H9 (cell line): Measurements from ENCODE around the gene EPN1. TPM values are rescaled to one million over a fixed set of nuclear protein-coding genes. Genes with fewer than 3 reads are reported as not detected.

Experiments
- DNase-seq: peaks from one replicate; pipeline ENCODE4 v3.0.0-alpha.2; 2017
- H2AFZ ChIP-seq: one replicate; pipeline ENCODE4 v1.6.1; 2013; ENCODE audit warnings: mild to moderate bottlenecking, low read length, control low read depth, moderate library complexity
- H2AK5ac ChIP-seq: 2 replicates; pipeline ENCODE4 v1.6.1; 2013; ENCODE audit warnings: low read length, control low read depth, mixed read lengths; ENCODE audit not compliant: insufficient read length
- H2BK120ac ChIP-seq: one replicate; pipeline ENCODE4 v1.6.1; 2013; ENCODE audit warnings: low read depth, mild to moderate bottlenecking, low read length, control low read depth, inconsistent platforms; ENCODE audit not compliant: poor library complexity, severe bottlenecking
- H2BK12ac ChIP-seq: 2 replicates; pipeline ENCODE4 v1.6.1; 2013; ENCODE audit warnings: low read length, control low read depth, mixed read lengths, low read depth; ENCODE audit not compliant: insufficient read length
- H2BK15ac ChIP-seq: 2 replicates; pipeline ENCODE4 v1.6.1; 2013; ENCODE audit warnings: low read depth, low read length, control low read depth
- H2BK20ac ChIP-seq: one replicate; pipeline ENCODE4 v1.6.1; 2013; ENCODE audit warnings: low read depth, mild to moderate bottlenecking, low read length, control low read depth, inconsistent platforms; ENCODE audit not compliant: poor library complexity, severe bottlenecking
- H2BK5ac ChIP-seq: 2 replicates; pipeline ENCODE4 v1.6.1; 2013; ENCODE audit warnings: low read length, control low read depth, mixed read lengths; ENCODE audit not compliant: insufficient read length
- H3K14ac ChIP-seq: 2 replicates; pipeline ENCODE4 v1.6.1; 2013; ENCODE audit warnings: low read length, control low read depth; ENCODE audit not compliant: insufficient read depth
- H3K18ac ChIP-seq: 2 replicates; pipeline ENCODE4 v1.6.1; 2013; ENCODE audit warnings: low read depth, mild to moderate bottlenecking, mixed read lengths, low read length, control low read depth; ENCODE audit not compliant: insufficient read length
- H3K23ac ChIP-seq: 2 replicates; pipeline ENCODE4 v1.6.1; 2013; ENCODE audit warnings: low read length, control low read depth, mixed read lengths, low read depth; ENCODE audit not compliant: insufficient read length
- H3K23me2 ChIP-seq: 2 replicates; pipeline ENCODE4 v1.6.1; 2013; ENCODE audit warnings: low read depth, mild to moderate bottlenecking, mixed read lengths, low read length, control low read depth; ENCODE audit not compliant: insufficient read length, poor library complexity, severe bottlenecking
- H3K27ac ChIP-seq: 2 replicates; pipeline ENCODE4 v1.5.1; 2013; ENCODE audit warnings: low read length, control low read depth, mixed read lengths, low read depth; ENCODE audit not compliant: insufficient read length
- H3K27me3 ChIP-seq: 2 replicates; pipeline ENCODE4 v1.6.1; 2013; ENCODE audit warnings: low read length, control low read depth, inconsistent platforms; ENCODE audit not compliant: insufficient read depth
- H3K4ac ChIP-seq: 2 replicates; pipeline ENCODE4 v1.6.1; 2013; ENCODE audit warnings: low read depth, mild to moderate bottlenecking, control low read depth, inconsistent platforms, low read length, moderate library complexity
- H3K4me1 ChIP-seq: 2 replicates; pipeline ENCODE4 v1.6.1; 2013; ENCODE audit warnings: low read length, control low read depth, inconsistent platforms; ENCODE audit not compliant: insufficient read depth
- H3K4me2 ChIP-seq: 2 replicates; pipeline ENCODE4 v1.6.1; 2013; ENCODE audit warnings: low read length, control low read depth, mixed read lengths; ENCODE audit not compliant: insufficient read length, insufficient read depth
- H3K56ac ChIP-seq: 2 replicates; pipeline ENCODE4 v1.6.1; 2013; ENCODE audit warnings: low read depth, mild to moderate bottlenecking, mixed read lengths, low read length, control low read depth; ENCODE audit not compliant: insufficient read length
- H3K79me1 ChIP-seq: 2 replicates; pipeline ENCODE4 v1.6.1; 2013; ENCODE audit warnings: low read depth, mild to moderate bottlenecking, moderate library complexity, low read length, control low read depth, inconsistent platforms; ENCODE audit not compliant: insufficient read depth, poor library complexity, severe bottlenecking
- H3K79me2 ChIP-seq: 2 replicates; pipeline ENCODE4 v1.6.1; 2013; ENCODE audit warnings: low read length, control low read depth, inconsistent platforms; ENCODE audit not compliant: insufficient read depth
- H3K9ac ChIP-seq: 2 replicates; pipeline ENCODE4 v1.6.1; 2013; ENCODE audit warnings: low read length, control low read depth, mixed read lengths; ENCODE audit not compliant: insufficient read length; ENCODE audit errors: extremely low read depth
- H3K9me3 ChIP-seq: one replicate; pipeline ENCODE4 v1.6.1; 2013; ENCODE audit warnings: low read depth, low read length, inconsistent platforms; ENCODE audit not compliant: control insufficient read depth
- H3T11ph ChIP-seq: one replicate; pipeline ENCODE4 v1.6.1; 2013; ENCODE audit warnings: mild to moderate bottlenecking, low read length, control low read depth, inconsistent platforms
- H4K20me1 ChIP-seq: one replicate; pipeline ENCODE4 v1.6.1; 2013; ENCODE audit not compliant: control insufficient read depth, insufficient read length, insufficient read depth
- H4K5ac ChIP-seq: 2 replicates; pipeline ENCODE4 v1.6.1; 2013; ENCODE audit warnings: low read depth, mild to moderate bottlenecking, mixed read lengths, low read length, control low read depth; ENCODE audit not compliant: insufficient read length
- H4K8ac ChIP-seq: replicated peaks from 2 replicates; pipeline ENCODE4 v1.6.1; 2013; ENCODE audit warnings: low read length, control low read depth, mixed read lengths, low read depth; ENCODE audit not compliant: insufficient read length
- H4K91ac ChIP-seq: 2 replicates; pipeline ENCODE4 v1.6.1; 2013; ENCODE audit warnings: low read depth, mild to moderate bottlenecking, moderate library complexity, mixed read lengths, low read length, control low read depth; ENCODE audit not compliant: insufficient read length
- H3K27ac Mint-ChIP-seq, 3 experiments: 2 replicates in 2 of 3; 3 replicates in 1 of 3; pipeline ENCODE4 v1.8.0; 2020 to 2021; ENCODE audit warnings: mixed read lengths in 3 of 3, mild to moderate bottlenecking in 1 of 3, moderate library complexity in 1 of 3
- H3K27me3 Mint-ChIP-seq: 2 replicates; pipeline ENCODE4 v1.8.0; 2021; ENCODE audit warnings: low read depth, mild to moderate bottlenecking, moderate library complexity, mixed read lengths
- H3K36me3 Mint-ChIP-seq, 3 experiments: 2 replicates in 2 of 3; 3 replicates in 1 of 3; pipeline ENCODE4 v1.8.0; 2020 to 2021; ENCODE audit warnings: low read depth in 3 of 3, mixed read lengths in 3 of 3; ENCODE audit not compliant: insufficient read depth in 1 of 3
- H3K4me1 Mint-ChIP-seq, 2 experiments: 2 replicates each; pipeline ENCODE4 v1.8.0; 2020; ENCODE audit warnings: mixed read lengths in 2 of 2
- H3K4me3 Mint-ChIP-seq, 2 experiments: 2 replicates in 1 of 2; 3 replicates in 1 of 2; pipeline ENCODE4 v1.8.0; 2020 to 2021; ENCODE audit warnings: mild to moderate bottlenecking in 2 of 2, mixed read lengths in 2 of 2, moderate library complexity in 1 of 2
- H3K9me3 Mint-ChIP-seq, 2 experiments: 2 replicates in 1 of 2; 3 replicates in 1 of 2; pipeline ENCODE4 v1.8.0; 2020; ENCODE audit warnings: mild to moderate bottlenecking in 2 of 2, mixed read lengths in 2 of 2, moderate library complexity in 1 of 2
- WGBS: extraction: QIAGEN DNeasy Blood & Tissue Kit; methylation state at CpG from one replicate; pipeline ENCODE4 v1.1.7; 2013; ENCODE audit warnings: missing lambda C conversion rate, low lambda C conversion rate, mixed read lengths; ENCODE audit not compliant: insufficient read length; ENCODE audit errors: extremely low coverage; 5-methylcytosine and 5-hydroxymethylcytosine counted together
- total RNA-seq: library from RNA; stranded (reverse); gene quantifications from 2 replicates; pipeline ENCODE4 v1.2.1, GENCODE V29; 2021
- TF ChIP-seq, protein P1 (sequence below): fragments of 200-600 bp; sonication (generic); conservative IDR thresholded peaks from 3 replicates; pipeline ENCODE4 v1.8.0; 2021; ENCODE audit warnings: antibody characterized with exemption, mild to moderate bottlenecking

The EPN1 gene
- total RNA-seq, 1 experiment from 2014 or later, result 159 TPM

DNA sequence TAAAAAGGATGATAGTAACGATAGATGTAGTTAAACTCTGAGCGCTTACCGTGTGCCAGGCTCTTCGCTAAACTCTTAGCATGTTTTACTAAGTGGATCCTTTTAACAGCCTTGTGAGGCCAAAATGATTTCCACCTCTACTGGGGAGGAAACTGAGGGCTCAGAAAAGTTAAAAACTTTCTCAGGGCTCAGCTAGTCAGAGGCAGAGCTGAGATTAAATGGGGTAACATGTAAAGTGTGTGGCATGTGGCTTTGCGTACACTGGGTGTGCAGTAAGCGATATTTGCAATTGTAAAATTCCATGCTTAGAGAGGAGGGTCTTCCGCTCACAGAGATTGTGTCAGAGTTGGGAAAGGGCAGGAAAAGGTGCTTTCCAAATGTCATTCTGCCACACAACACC, 18.5 kb upstream of the EPN1 start:
- H2BK20ac ChIP-seq, result no peak overlapping the region
- no peak overlapping the region for H4K5ac ChIP-seq
- H3K9ac ChIP-seq, result peak overlapping the region; percentile 98
- DNase-seq, result no peak
- H4K91ac ChIP-seq, result no peak overlapping the region
- no peak overlapping the region for H3K18ac ChIP-seq
- H3K27me3 ChIP-seq, result no peaks in the 10 kb centered on the region
- no peak overlapping the region for H3T11ph ChIP-seq
- no peak overlapping the region for H3K56ac ChIP-seq
- peaks cover 7% of the 10 kb centered on the region; the same call in 1 of the 2 replicates for H3K4me1 ChIP-seq
- H3K27me3 Mint-ChIP-seq, result no peaks in the 10 kb centered on the region; the same call in 1 of the 2 replicates
- no peak overlapping the region for H2AFZ ChIP-seq
- H3K27ac ChIP-seq, result no peak overlapping the region
- peaks cover 0 to 3% of the 10 kb centered on the region in 2 experiments; a peak in 2 of 5 replicates for H3K9me3 Mint-ChIP-seq
- peak overlapping the region; percentile 98 for H3K4me2 ChIP-seq
- H3K79me2 ChIP-seq, result peaks cover 45% of the 10 kb centered on the region
- H3K27ac Mint-ChIP-seq, result peak overlapping the region; percentile 95 to 98 (median 98); a peak in 5 of 7 replicates
- H3K79me1 ChIP-seq, result no peaks in the 10 kb centered on the region
- peaks cover 27 to 35% of the 10 kb centered on the region in 2 experiments for H3K4me1 Mint-ChIP-seq
- peak overlapping the region; percentile 93 to 94 for H3K4me3 Mint-ChIP-seq
- no peak overlapping the region for H2BK12ac ChIP-seq
- H3K14ac ChIP-seq, result no peak overlapping the region
- peaks cover 5% of the 10 kb centered on the region for H4K20me1 ChIP-seq
- H3K23me2 ChIP-seq, result peaks cover 22% of the 10 kb centered on the region
- no peaks in the 10 kb centered on the region for H3K9me3 ChIP-seq
- no peak overlapping the region for H2AK5ac ChIP-seq
- no peak overlapping the region for H2BK120ac ChIP-seq
- H3K36me3 Mint-ChIP-seq, result peaks cover 22 to 61% (median 43%) of the 10 kb centered on the region in 3 experiments
- H2BK15ac ChIP-seq, result no peak overlapping the region
- TF ChIP-seq, protein P1, sequence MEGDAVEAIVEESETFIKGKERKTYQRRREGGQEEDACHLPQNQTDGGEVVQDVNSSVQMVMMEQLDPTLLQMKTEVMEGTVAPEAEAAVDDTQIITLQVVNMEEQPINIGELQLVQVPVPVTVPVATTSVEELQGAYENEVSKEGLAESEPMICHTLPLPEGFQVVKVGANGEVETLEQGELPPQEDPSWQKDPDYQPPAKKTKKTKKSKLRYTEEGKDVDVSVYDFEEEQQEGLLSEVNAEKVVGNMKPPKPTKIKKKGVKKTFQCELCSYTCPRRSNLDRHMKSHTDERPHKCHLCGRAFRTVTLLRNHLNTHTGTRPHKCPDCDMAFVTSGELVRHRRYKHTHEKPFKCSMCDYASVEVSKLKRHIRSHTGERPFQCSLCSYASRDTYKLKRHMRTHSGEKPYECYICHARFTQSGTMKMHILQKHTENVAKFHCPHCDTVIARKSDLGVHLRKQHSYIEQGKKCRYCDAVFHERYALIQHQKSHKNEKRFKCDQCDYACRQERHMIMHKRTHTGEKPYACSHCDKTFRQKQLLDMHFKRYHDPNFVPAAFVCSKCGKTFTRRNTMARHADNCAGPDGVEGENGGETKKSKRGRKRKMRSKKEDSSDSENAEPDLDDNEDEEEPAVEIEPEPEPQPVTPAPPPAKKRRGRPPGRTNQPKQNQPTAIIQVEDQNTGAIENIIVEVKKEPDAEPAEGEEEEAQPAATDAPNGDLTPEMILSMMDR, result no peak
- WGBS, result no CpG with 5 or more reads among the region's 7 CpGs
- H3K4ac ChIP-seq, result no peak overlapping the region
- H3K23ac ChIP-seq, result no peak overlapping the region
- H4K8ac ChIP-seq, result no peak overlapping the region
- no peak overlapping the region for H2BK5ac ChIP-seq
